H9 (cell line): Measurements from ENCODE around the gene SLC25A26. TPM values are rescaled to one million over a fixed set of nuclear protein-coding genes. Genes with fewer than 3 reads are reported as not detected.

Experiments used
- DNase-seq: peaks from one replicate; pipeline ENCODE4 v3.0.0-alpha.2; 2017
- H2AFZ ChIP-seq: one replicate; pipeline ENCODE4 v1.6.1; 2013; ENCODE audit warnings: mild to moderate bottlenecking, low read length, control low read depth, moderate library complexity
- H2AK5ac ChIP-seq: 2 replicates; pipeline ENCODE4 v1.6.1; 2013; ENCODE audit warnings: low read length, control low read depth, mixed read lengths; ENCODE audit not compliant: insufficient read length
- H2BK120ac ChIP-seq: one replicate; pipeline ENCODE4 v1.6.1; 2013; ENCODE audit warnings: low read depth, mild to moderate bottlenecking, low read length, control low read depth, inconsistent platforms; ENCODE audit not compliant: poor library complexity, severe bottlenecking
- H2BK12ac ChIP-seq: 2 replicates; pipeline ENCODE4 v1.6.1; 2013; ENCODE audit warnings: low read length, control low read depth, mixed read lengths, low read depth; ENCODE audit not compliant: insufficient read length
- H2BK15ac ChIP-seq: 2 replicates; pipeline ENCODE4 v1.6.1; 2013; ENCODE audit warnings: low read depth, low read length, control low read depth
- H2BK20ac ChIP-seq: one replicate; pipeline ENCODE4 v1.6.1; 2013; ENCODE audit warnings: low read depth, mild to moderate bottlenecking, low read length, control low read depth, inconsistent platforms; ENCODE audit not compliant: poor library complexity, severe bottlenecking
- H2BK5ac ChIP-seq: 2 replicates; pipeline ENCODE4 v1.6.1; 2013; ENCODE audit warnings: low read length, control low read depth, mixed read lengths; ENCODE audit not compliant: insufficient read length
- H3K14ac ChIP-seq: 2 replicates; pipeline ENCODE4 v1.6.1; 2013; ENCODE audit warnings: low read length, control low read depth; ENCODE audit not compliant: insufficient read depth
- H3K18ac ChIP-seq: 2 replicates; pipeline ENCODE4 v1.6.1; 2013; ENCODE audit warnings: low read depth, mild to moderate bottlenecking, mixed read lengths, low read length, control low read depth; ENCODE audit not compliant: insufficient read length
- H3K23ac ChIP-seq: 2 replicates; pipeline ENCODE4 v1.6.1; 2013; ENCODE audit warnings: low read length, control low read depth, mixed read lengths, low read depth; ENCODE audit not compliant: insufficient read length
- H3K23me2 ChIP-seq: 2 replicates; pipeline ENCODE4 v1.6.1; 2013; ENCODE audit warnings: low read depth, mild to moderate bottlenecking, mixed read lengths, low read length, control low read depth; ENCODE audit not compliant: insufficient read length, poor library complexity, severe bottlenecking
- H3K27ac ChIP-seq: 2 replicates; pipeline ENCODE4 v1.5.1; 2013; ENCODE audit warnings: low read length, control low read depth, mixed read lengths, low read depth; ENCODE audit not compliant: insufficient read length
- H3K27me3 ChIP-seq: 2 replicates; pipeline ENCODE4 v1.6.1; 2013; ENCODE audit warnings: low read length, control low read depth, inconsistent platforms; ENCODE audit not compliant: insufficient read depth
- H3K4ac ChIP-seq: 2 replicates; pipeline ENCODE4 v1.6.1; 2013; ENCODE audit warnings: low read depth, mild to moderate bottlenecking, control low read depth, inconsistent platforms, low read length, moderate library complexity
- H3K4me1 ChIP-seq: 2 replicates; pipeline ENCODE4 v1.6.1; 2013; ENCODE audit warnings: low read length, control low read depth, inconsistent platforms; ENCODE audit not compliant: insufficient read depth
- H3K4me2 ChIP-seq: 2 replicates; pipeline ENCODE4 v1.6.1; 2013; ENCODE audit warnings: low read length, control low read depth, mixed read lengths; ENCODE audit not compliant: insufficient read length, insufficient read depth
- H3K56ac ChIP-seq: 2 replicates; pipeline ENCODE4 v1.6.1; 2013; ENCODE audit warnings: low read depth, mild to moderate bottlenecking, mixed read lengths, low read length, control low read depth; ENCODE audit not compliant: insufficient read length
- H3K79me1 ChIP-seq: 2 replicates; pipeline ENCODE4 v1.6.1; 2013; ENCODE audit warnings: low read depth, mild to moderate bottlenecking, moderate library complexity, low read length, control low read depth, inconsistent platforms; ENCODE audit not compliant: insufficient read depth, poor library complexity, severe bottlenecking
- H3K79me2 ChIP-seq: 2 replicates; pipeline ENCODE4 v1.6.1; 2013; ENCODE audit warnings: low read length, control low read depth, inconsistent platforms; ENCODE audit not compliant: insufficient read depth
- H3K9ac ChIP-seq: 2 replicates; pipeline ENCODE4 v1.6.1; 2013; ENCODE audit warnings: low read length, control low read depth, mixed read lengths; ENCODE audit not compliant: insufficient read length; ENCODE audit errors: extremely low read depth
- H3K9me3 ChIP-seq: one replicate; pipeline ENCODE4 v1.6.1; 2013; ENCODE audit warnings: low read depth, low read length, inconsistent platforms; ENCODE audit not compliant: control insufficient read depth
- H3T11ph ChIP-seq: one replicate; pipeline ENCODE4 v1.6.1; 2013; ENCODE audit warnings: mild to moderate bottlenecking, low read length, control low read depth, inconsistent platforms
- H4K20me1 ChIP-seq: one replicate; pipeline ENCODE4 v1.6.1; 2013; ENCODE audit not compliant: control insufficient read depth, insufficient read length, insufficient read depth
- H4K5ac ChIP-seq: 2 replicates; pipeline ENCODE4 v1.6.1; 2013; ENCODE audit warnings: low read depth, mild to moderate bottlenecking, mixed read lengths, low read length, control low read depth; ENCODE audit not compliant: insufficient read length
- H4K8ac ChIP-seq: replicated peaks from 2 replicates; pipeline ENCODE4 v1.6.1; 2013; ENCODE audit warnings: low read length, control low read depth, mixed read lengths, low read depth; ENCODE audit not compliant: insufficient read length
- H4K91ac ChIP-seq: 2 replicates; pipeline ENCODE4 v1.6.1; 2013; ENCODE audit warnings: low read depth, mild to moderate bottlenecking, moderate library complexity, mixed read lengths, low read length, control low read depth; ENCODE audit not compliant: insufficient read length
- H3K27ac Mint-ChIP-seq, 3 experiments: 2 replicates in 2 of 3; 3 replicates in 1 of 3; pipeline ENCODE4 v1.8.0; 2020 to 2021; ENCODE audit warnings: mixed read lengths in 3 of 3, mild to moderate bottlenecking in 1 of 3, moderate library complexity in 1 of 3
- H3K27me3 Mint-ChIP-seq: 2 replicates; pipeline ENCODE4 v1.8.0; 2021; ENCODE audit warnings: low read depth, mild to moderate bottlenecking, moderate library complexity, mixed read lengths
- H3K36me3 Mint-ChIP-seq, 3 experiments: 2 replicates in 2 of 3; 3 replicates in 1 of 3; pipeline ENCODE4 v1.8.0; 2020 to 2021; ENCODE audit warnings: low read depth in 3 of 3, mixed read lengths in 3 of 3; ENCODE audit not compliant: insufficient read depth in 1 of 3
- H3K4me1 Mint-ChIP-seq, 2 experiments: 2 replicates each; pipeline ENCODE4 v1.8.0; 2020; ENCODE audit warnings: mixed read lengths in 2 of 2
- H3K4me3 Mint-ChIP-seq, 2 experiments: 2 replicates in 1 of 2; 3 replicates in 1 of 2; pipeline ENCODE4 v1.8.0; 2020 to 2021; ENCODE audit warnings: mild to moderate bottlenecking in 2 of 2, mixed read lengths in 2 of 2, moderate library complexity in 1 of 2
- H3K9me3 Mint-ChIP-seq, 2 experiments: 2 replicates in 1 of 2; 3 replicates in 1 of 2; pipeline ENCODE4 v1.8.0; 2020; ENCODE audit warnings: mild to moderate bottlenecking in 2 of 2, mixed read lengths in 2 of 2, moderate library complexity in 1 of 2
- WGBS: extraction: QIAGEN DNeasy Blood & Tissue Kit; methylation state at CpG from one replicate; pipeline ENCODE4 v1.1.7; 2013; ENCODE audit warnings: missing lambda C conversion rate, low lambda C conversion rate, mixed read lengths; ENCODE audit not compliant: insufficient read length; ENCODE audit errors: extremely low coverage; 5-methylcytosine and 5-hydroxymethylcytosine counted together
- total RNA-seq: library from RNA; stranded (reverse); gene quantifications from 2 replicates; pipeline ENCODE4 v1.2.1, GENCODE V29; 2021
- TF ChIP-seq, protein P1 (sequence below): fragments of 200-600 bp; sonication (generic); conservative IDR thresholded peaks from 3 replicates; pipeline ENCODE4 v1.8.0; 2021; ENCODE audit warnings: antibody characterized with exemption, mild to moderate bottlenecking

Gene SLC25A26
- total RNA-seq, 1 experiment from 2014 or later = 30.2 TPM

DNA sequence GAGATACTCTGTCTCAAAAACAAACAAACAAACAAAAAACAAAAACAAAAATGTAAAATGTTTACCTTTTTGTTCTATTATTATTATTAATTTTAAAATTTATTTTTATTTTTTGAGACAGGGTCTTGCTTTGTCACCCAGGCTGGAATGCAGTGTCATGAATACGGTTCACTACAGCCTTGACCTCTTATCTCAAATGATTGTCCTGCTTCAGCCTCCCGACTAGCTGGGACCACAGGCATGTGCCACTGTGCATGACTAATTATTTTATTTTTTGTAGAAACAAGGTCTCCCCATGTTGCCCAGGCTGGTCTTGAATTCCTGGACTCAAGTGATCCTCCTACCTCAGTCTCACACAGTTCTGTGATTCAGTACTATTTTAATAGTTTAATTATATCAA lies 5.7 kb upstream of the SLC25A26 start:
- peaks cover 0 to 2% of the 10 kb centered on the region in 2 experiments; a peak in 2 of 4 replicates for H3K4me1 Mint-ChIP-seq
- no peak overlapping the region for H3K27ac Mint-ChIP-seq
- H3K4me2 ChIP-seq = no peak overlapping the region
- no peaks in the 10 kb centered on the region for H3K9me3 ChIP-seq
- no peak overlapping the region for H2BK20ac ChIP-seq
- no peak overlapping the region for H3K27ac ChIP-seq
- H2AK5ac ChIP-seq = no peak overlapping the region
- H4K91ac ChIP-seq = no peak overlapping the region
- no peak overlapping the region for H2BK5ac ChIP-seq
- H3K4ac ChIP-seq = no peak overlapping the region
- no peak overlapping the region for H3K14ac ChIP-seq
- no peak overlapping the region for H3K23ac ChIP-seq
- H3K9ac ChIP-seq = no peak overlapping the region
- no peak overlapping the region for H2BK12ac ChIP-seq
- no peak overlapping the region for H3K18ac ChIP-seq
- no peaks in the 10 kb centered on the region for H3K27me3 ChIP-seq
- no peak overlapping the region for H2BK120ac ChIP-seq
- H3K4me1 ChIP-seq = no peaks in the 10 kb centered on the region
- H4K5ac ChIP-seq = no peak overlapping the region
- WGBS = no CpG with 5 or more reads among the region's 2 CpGs
- H3T11ph ChIP-seq = no peak overlapping the region
- H3K36me3 Mint-ChIP-seq = no peaks in the 10 kb centered on the region
- H3K27me3 Mint-ChIP-seq = peaks cover 2% of the 10 kb centered on the region; the same call in 1 of the 2 replicates
- TF ChIP-seq, protein P1, sequence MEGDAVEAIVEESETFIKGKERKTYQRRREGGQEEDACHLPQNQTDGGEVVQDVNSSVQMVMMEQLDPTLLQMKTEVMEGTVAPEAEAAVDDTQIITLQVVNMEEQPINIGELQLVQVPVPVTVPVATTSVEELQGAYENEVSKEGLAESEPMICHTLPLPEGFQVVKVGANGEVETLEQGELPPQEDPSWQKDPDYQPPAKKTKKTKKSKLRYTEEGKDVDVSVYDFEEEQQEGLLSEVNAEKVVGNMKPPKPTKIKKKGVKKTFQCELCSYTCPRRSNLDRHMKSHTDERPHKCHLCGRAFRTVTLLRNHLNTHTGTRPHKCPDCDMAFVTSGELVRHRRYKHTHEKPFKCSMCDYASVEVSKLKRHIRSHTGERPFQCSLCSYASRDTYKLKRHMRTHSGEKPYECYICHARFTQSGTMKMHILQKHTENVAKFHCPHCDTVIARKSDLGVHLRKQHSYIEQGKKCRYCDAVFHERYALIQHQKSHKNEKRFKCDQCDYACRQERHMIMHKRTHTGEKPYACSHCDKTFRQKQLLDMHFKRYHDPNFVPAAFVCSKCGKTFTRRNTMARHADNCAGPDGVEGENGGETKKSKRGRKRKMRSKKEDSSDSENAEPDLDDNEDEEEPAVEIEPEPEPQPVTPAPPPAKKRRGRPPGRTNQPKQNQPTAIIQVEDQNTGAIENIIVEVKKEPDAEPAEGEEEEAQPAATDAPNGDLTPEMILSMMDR = no peak
- H4K8ac ChIP-seq = no peak overlapping the region
- H3K56ac ChIP-seq = no peak overlapping the region
- DNase-seq = no peak
- H3K23me2 ChIP-seq = no peaks in the 10 kb centered on the region
- H3K9me3 Mint-ChIP-seq = peaks cover 3 to 5% of the 10 kb centered on the region in 2 experiments; a peak in 3 of 5 replicates
- H3K79me2 ChIP-seq = no peaks in the 10 kb centered on the region
- H2AFZ ChIP-seq = no peak overlapping the region
- H2BK15ac ChIP-seq = no peak overlapping the region
- no peak overlapping the region for H3K4me3 Mint-ChIP-seq
- H4K20me1 ChIP-seq = no peaks in the 10 kb centered on the region
- H3K79me1 ChIP-seq = no peaks in the 10 kb centered on the region
